Dedifferentiated amniotic fluid mesenchymal stem cell (primary cell): ENCODE measurements around the gene FANCL.
"Not testable (repeated sequence)": the region's sequence is repeated elsewhere in the genome, so short reads cannot be mapped to it uniquely, and the experiment has no call there.

Source experiments
- DNase-seq: peaks from one replicate; pipeline ENCODE4 v3.0.0-alpha.2; 2016; ENCODE audit errors: extremely low spot score

FANCL gene

GRCh38 chr2:58240670-58241545 lies at the start of gene FANCL:
FANCL (minus strand) TSS chr2:58241325; CDS start chr2:58241313, 12 bp downstream.
- DNase-seq = peak; percentile 85

DNA sequence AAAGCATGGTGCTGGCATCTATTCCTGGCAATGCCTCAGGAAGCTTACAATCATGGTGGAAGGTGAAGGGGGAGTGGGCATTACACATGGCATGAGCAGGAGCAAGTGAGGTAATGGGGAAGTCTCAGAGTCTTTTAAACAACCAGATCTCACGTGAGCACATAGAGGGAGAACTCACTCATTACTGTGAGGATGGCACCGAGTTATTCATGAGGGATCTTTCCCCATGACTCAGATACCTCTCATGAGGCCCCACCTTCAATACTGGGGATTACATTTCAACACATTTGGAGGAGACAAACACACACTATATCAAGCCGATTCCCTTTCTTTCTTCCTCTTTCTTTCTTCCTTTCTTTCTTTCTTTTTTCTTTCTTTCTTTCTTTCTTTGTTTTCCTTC lies 47.9 kb upstream of the FANCL start:
- no peak for DNase-seq

- no peak for DNase-seq
Observed at GRCh38 chr2:58283931-58284330, 42.8 kb upstream of the FANCL start.

DNA sequence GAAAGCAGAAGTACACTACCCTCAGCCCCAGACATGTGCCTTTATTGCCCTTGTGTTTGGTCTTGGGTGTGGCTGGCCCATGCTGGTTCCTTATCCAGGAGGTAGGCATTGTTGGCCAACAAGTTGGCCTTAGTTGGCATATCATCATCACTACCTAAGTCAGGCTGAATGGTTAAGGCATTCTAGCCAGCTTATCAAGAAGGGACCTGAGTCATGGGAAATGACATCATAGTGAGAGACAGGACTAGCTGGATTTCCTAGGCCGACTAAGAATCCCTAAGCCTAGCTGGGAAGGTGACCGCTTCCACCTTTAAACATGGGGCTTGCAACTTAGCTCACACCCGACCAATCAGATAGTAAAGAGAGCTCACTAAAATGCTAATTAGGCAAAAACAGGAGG lies 34.0 kb upstream of the FANCL start:
- not testable (repeated sequence) for DNase-seq

- DNase-seq = no peak
Observed at GRCh38 chr2:58271826-58272225, 30.7 kb upstream of the FANCL start.

GRCh38 chr2:58268685-58269084 lies 27.6 kb upstream of the FANCL start:
- DNase-seq = no peak

DNA sequence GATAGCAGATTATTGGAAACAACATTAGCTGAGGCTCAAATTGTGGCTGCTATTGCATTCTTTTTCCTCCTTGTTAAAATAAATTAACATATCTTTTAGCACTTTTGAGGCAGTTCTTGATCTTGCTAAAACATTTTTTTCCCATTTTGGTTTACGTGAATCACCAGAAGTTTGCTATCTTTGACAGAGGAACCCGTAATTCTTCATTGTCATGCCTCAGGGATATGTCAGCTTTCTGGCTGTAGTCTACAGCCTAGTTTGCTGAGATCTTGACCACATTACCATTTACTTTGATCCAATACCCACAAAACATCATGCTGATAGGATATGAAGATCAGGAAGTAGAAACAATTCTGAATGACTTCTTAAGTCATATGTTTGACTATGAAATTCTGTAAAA lies 25.1 kb upstream of the FANCL start:
- no peak for DNase-seq

GRCh38 chr2:58261209-58261608 lies 20.1 kb upstream of the FANCL start:
- DNase-seq = no peak

GRCh38 chr2:58258456-58258855 lies 17.3 kb upstream of the FANCL start:
- not testable (repeated sequence) for DNase-seq

GRCh38 chr2:58251331-58252201 lies 10.4 kb upstream of the FANCL start:
- not testable (repeated sequence) for DNase-seq

DNA sequence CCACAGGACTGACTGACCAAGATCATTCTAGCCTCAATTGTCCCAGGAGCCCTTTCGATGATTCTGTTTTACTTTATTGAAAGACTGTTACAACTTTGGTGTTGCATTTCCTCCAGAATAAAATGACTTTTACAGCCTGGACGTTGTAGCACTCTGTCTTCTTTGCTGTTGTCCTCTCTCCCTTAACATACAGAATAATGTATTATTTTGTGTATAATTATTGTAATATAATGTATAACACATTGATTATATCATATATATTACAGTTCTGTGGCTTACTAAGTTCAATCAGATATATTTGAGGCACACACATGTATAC lies 380 bp upstream of the FANCL start:
- DNase-seq = no peak

DNA sequence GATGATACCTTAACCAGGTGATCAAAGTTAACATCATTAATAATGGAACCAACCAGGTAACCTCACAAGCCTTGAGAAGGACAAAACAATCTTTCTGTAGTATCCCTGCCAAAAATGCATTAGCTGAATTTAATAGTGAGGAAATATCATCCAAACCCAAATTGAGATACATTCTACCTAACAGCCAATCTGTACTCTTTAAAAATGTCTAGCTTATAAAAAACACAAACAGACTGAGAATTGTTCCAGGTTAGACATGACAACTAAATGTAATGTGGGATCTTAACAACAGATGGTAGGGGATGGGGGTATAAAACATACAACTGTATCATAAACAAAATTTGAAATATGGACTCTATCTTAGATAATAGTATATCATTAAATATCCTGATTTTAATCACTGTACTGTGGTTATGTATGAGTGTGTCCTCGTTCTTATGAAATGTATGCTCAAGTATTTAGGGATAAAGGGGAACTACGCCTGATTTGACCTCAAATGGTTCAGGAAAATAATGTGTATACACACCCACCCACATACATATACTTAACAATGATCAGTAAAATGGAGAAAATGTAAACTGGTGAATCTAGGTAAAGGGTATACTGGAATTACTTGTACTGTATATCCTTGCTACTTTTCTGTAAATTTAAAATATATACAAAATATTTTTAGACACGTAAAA lies 1.7 kb downstream of the FANCL start:
- no peak for DNase-seq

DNA sequence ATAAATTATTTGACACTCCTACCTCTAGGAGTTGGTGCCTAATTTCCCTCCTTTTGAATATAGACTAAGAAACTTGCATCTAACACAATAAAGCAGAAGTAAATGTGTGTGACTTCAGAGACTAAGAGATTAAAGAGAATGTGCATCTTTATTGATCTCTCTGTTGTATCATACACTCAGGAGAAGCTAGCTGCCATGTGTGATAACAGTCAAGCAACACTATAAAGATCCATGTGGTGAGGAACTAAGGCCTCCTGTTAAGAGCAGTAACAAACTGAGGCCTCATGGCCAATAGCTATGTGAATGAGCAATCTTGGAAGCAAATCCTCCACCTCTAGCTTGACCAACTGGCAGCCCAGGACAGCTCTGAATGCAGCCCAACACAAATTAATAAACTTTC lies 3.4 kb downstream of the FANCL start:
- DNase-seq = no peak

GRCh38 chr2:58235984-58236383 lies 5.1 kb downstream of the FANCL start:
- DNase-seq = no peak

DNA sequence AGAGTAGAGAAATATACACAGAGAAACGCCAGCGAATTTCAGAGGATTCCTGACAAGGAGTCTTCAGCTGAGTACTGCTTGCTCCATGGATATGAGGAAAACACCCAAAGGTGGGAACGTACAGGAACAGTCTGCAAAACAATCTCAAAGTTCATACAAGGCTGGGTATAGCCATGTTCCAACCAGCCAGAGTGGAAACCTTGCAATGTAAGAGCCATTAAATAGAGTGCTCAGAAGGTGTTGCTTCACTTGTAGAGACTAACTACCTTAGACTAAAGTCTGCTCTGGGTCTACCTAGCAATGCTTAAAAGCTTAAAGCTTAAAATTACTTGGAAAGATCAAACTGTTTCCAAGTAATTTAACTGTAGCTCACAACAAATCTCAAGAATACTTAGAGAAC lies 6.0 kb downstream of the FANCL start:
- no peak for DNase-seq

DNA sequence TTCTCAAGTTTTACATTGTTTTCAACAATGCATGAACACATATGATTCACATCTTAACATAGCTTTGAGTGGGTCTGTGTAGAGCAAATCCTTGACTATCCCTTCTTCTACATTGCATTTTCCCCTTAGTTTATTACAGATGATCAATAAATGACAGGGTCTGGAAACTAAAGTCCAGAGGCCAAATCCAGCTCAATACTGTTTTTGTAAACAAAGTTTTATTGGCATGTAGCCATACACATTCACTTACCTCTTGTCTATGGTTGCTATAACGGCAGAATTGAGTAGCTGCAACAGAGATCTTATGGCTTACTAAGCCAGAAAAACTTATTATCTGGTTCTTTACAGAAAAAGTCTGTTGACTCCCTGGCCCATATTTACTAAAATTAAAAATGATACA lies 12.8 kb downstream of the FANCL start:
- no peak for DNase-seq

DNA sequence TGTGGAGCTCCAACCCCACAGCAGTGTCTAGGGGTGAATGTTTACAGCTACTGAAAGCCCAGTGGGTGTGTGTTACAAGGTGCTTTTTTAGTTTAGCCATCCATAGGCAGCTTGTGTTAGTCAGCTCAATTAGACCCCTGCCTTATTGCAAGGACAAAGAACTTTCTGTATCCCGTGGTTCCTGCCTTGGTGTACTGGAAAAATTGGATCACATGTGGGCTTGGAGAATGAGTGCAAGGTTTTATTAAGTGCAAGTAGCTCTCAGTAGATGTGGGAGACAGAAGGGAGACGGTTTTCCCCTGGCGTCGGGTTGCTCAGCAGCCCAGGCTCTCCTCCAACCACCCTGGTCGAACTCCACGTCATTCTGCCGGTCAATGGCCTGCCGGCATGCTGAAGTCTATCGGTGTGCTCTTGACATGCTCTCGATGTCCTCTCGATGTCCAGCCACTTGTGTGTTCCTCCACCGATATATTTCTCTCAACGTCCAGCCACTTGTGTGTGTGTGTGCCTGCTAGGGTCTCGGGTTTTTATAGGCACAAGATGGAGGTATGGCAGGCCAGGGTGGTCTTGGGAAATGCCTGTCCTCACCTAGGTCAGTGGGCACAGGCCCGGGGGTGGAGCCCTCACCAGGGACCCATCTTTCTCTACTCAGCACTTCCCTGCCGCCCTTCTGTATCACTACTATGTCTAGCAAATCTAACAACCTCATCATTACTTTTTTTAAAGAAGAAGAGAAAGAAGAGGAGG lies 13.8 kb downstream of the FANCL start:
- DNase-seq = no peak

- DNase-seq = no peak
Observed at GRCh38 chr2:58221909-58222308, 19.2 kb downstream of the FANCL start.

- no peak for DNase-seq
Observed at GRCh38 chr2:58215429-58215828, 25.7 kb downstream of the FANCL start.

DNA sequence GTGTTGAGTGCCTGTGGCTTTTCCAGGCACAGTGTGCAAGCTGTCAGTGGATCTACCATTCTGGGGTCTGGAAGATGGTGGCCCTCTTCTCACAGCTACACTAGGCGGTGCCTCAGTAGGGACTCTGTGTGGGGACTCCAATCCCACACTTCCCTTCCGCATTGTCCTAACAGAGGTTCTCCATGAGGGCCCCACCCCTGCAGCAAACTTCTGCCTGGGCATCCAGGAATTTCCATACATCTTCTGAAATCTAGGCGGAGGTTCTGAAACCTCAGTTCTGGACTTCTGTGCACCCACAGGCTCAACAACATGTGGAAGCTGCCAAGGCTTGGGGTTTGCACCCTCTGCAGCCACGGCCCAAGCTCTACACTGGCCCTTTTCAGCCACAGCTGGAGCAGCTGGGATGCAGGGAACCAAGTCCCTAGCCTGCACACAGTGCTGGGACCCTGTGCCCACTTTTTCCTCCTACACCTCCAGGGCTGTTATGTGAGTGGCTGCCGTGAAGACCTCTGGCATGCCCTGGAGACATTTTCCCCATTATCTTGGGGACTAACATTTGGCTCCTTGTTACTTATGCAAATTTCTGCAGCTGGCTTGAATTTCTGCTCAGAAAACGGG lies 30.1 kb downstream of the FANCL start:
- not testable (repeated sequence) for DNase-seq

DNA sequence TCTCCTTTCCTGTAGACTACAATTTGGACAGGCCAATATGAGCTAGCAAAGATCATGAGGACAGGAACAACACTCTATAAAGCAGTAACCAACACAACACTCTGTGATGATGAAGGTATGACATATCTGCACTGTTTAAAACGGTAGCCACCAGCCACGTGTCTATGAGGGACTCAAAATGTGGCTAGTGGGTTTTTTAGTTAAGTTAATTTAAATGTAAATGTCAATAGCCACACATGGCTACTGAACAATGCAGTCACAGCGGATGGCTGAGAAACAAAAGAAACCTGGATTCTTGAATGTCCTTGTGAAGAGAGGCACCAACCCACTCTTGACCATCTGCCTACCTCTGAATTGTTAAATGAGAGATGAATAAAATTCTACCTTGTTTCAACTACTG lies 33.9 kb downstream of the FANCL start:
- no peak for DNase-seq
